Inflammatory macrophage (primary cell): ENCODE results near the gene CUX1.

Source experiments
- DNase-seq, 2 donors: peaks; one replicate each; pipeline ENCODE4 v3.0.0-alpha.2; 2020 to 2022

Gene CUX1

DNA sequence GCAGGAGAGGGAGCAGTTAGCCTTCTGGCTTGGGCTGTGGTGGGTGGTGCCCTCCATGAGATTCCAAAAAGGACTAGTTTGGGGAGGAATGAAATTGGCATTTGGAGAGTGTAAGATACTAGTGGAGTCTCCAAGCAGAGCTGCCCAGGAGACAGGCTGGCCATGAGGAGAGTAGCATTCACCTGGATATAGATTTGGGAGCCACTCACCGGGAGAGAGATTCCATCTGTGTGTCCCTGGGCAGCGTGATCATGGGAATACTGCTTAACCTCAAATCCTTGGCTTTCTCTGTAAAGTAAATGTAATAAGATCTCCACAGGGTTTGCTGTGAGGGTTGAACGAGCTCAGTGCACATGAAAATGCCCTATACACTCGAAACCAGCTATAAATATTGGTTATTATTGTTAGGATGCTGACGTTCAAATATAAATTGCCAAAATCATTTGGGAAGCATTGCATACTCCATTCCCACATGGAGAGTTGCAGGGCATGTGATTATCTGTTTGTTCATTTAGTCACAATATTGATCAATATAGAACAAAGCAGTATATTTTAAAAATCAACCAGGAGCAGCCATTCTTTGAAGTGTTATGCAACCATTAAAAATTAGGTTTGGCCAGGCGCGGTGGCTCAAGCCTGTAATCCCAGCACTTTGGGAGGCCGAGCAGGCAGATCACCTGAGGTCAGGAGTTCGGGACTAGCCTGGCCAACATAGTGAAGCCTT, 143.7 kb downstream of the CUX1 start:
- DNase-seq = no peak

- DNase-seq = no peak
Measured at GRCh38 chr7:101961811-101962210, 144.4 kb downstream of the CUX1 start.

GRCh38 chr7:101963693-101964092, 146.3 kb downstream of the CUX1 start:
- DNase-seq = no peak

GRCh38 chr7:101964680-101965452, 147.4 kb downstream of the CUX1 start:
- DNase-seq = no peak

DNA sequence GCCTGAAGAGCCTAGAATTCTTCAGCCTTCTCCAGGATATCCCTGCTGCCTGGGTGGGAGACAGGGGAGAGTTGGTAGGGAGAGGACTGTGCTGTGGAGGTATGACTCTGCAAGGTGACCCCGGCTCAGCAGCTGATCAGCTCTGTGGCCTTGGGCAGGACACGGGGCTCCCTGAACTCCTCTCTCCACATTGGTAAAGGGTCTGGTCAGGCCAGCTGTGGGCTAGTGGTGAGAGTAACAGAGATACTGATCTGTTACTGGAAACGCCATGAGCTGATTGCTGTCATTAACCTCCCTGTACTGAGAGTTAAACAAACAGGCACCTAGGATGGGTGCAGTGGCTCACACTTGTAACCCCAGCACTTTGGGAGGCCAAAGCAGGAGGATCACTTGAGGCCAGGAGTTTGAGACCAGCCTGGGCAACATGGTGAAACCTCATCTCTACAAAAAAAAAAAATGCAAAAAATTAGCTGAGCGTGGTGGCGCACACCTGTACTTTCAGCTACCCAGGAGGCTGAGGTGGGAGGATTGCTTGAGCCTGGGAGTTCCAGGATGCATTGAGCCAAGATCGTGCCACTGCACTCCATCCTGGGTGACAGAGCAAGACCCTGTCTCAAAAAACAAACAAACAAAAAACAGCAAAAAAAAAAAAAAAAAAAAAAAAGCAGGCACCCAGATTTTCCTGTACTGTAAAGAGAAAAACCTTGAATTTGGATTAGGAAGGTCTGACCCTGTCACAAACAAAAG, 151.5 kb downstream of the CUX1 start:
- DNase-seq = no peak

- DNase-seq = no peak
Measured at GRCh38 chr7:101969997-101970585, 152.7 kb downstream of the CUX1 start.

GRCh38 chr7:101970801-101971200, 153.4 kb downstream of the CUX1 start:
- no peak for DNase-seq

- DNase-seq = no peak
Measured at GRCh38 chr7:101971457-101971856, 154.0 kb downstream of the CUX1 start.

GRCh38 chr7:101972627-101973026, 155.2 kb downstream of the CUX1 start:
- DNase-seq = no peak

- no peak for DNase-seq
Measured at GRCh38 chr7:101973130-101973529, 155.7 kb downstream of the CUX1 start.

- no peak for DNase-seq
Measured at GRCh38 chr7:101974393-101974792, 157.0 kb downstream of the CUX1 start.

DNA sequence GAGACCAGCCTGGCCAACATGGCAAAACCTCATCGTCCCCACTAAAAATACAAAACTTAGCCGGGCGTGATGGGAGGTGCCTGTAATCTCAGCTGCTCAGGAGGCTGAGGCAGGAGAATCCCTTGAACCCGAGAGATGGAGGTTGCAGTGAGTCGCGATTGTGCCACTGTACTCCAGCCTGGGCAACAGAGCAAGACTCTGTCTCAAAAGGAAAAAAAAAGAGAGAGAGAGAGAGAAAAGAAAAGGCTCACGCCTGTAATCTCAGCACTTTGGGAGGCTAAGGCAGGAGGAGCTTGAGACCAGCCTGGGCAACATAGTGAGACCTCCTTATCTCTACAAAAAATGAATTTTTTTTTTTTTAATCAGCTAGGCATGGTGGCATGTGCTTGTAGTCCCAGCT, 157.6 kb downstream of the CUX1 start:
- DNase-seq = no peak

DNA sequence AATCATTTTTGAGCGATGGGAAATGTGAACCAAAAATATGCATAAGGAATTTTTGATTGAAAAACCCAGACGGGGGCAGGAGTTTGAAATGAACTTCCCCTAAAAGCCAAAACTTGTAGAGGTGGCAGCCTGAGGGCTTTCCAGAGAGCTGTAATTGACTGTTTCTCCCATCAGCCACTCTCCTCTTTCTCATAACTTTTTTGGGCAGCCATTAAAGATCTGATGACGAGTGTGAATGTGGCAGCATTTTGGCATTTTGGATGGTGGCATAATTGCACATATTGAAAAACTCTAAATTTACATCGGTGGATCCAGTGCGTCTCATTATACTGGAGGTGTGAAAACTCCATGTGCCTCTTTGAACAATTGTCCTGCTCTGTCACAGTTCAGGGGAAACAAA, 159.0 kb downstream of the CUX1 start:
- no peak for DNase-seq

- no peak for DNase-seq
Measured at GRCh38 chr7:101977249-101977648, 159.8 kb downstream of the CUX1 start.

GRCh38 chr7:101978683-101979082, 161.3 kb downstream of the CUX1 start:
- DNase-seq = no peak

DNA sequence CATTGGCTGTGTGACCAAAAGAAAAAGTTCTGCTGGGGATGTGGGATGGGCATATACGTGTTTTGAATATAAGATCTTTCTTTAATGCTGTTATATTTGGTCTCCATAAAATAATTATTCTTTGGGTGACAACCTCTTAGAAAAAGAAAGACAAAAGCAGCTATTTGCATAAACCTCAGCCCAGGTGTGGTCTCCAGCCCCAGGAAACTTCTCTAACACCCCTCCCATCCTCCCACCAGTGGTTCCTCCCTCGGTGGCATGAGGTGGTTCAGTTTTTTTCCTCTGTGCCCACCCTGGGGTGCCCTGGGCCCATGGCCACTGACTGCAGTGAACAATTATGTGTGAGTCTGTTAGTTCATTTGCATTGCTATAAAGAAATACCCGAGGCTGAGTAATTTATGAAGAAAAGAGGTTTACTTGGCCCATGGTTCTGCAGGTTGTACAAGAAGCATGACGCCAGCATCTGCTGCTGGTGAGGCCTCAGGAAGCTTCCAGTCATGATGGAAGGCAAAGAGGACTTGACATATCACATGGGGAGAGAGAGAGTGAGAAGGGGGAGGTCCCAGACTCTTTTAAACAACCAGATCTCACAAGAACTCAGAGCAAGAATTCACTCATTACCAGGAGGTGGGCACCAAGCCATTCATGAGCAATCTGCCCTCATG, 165.9 kb downstream of the CUX1 start:
- DNase-seq = no peak

GRCh38 chr7:101984133-101984879, 166.9 kb downstream of the CUX1 start:
- no peak for DNase-seq

DNA sequence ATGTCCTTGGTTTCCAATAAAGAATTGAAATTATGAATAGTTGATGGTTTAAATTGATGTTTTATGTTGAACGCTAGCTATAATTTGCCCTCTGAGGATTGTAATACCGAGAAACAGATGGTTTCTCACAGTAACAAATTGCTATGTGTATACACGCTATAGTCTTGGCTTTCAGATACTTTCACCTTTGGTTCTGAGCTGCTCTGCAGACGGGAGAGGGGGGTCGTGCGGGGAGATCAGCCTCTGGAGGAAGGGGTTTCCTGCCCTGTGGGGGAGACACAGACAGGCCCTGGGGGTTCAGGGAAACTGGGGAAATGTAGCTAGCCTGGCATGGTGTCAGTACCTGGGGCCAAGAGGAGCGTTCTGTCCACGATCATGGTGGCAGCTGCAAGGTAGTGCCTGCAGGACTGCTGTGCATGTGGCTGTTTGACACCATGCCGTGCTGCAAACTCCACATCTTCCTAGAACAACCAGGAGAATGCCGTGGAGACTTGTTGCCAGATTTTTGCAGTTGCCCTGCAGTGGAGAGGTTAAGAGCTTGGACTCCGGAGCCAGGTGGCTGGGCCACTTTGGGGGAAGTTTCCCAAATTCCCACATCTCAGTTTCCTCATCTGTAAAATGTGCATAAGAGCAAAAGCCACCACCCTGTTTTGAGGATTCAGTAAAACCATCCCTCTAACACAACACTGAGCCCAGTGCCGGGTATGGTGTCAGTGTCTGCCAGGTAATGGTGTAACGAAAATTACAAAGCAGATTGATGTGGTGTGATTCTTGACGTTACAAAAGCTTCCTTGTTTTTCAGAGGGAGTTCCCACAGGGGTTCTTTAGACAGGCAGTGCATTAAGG, 167.9 kb downstream of the CUX1 start:
- DNase-seq = no peak

DNA sequence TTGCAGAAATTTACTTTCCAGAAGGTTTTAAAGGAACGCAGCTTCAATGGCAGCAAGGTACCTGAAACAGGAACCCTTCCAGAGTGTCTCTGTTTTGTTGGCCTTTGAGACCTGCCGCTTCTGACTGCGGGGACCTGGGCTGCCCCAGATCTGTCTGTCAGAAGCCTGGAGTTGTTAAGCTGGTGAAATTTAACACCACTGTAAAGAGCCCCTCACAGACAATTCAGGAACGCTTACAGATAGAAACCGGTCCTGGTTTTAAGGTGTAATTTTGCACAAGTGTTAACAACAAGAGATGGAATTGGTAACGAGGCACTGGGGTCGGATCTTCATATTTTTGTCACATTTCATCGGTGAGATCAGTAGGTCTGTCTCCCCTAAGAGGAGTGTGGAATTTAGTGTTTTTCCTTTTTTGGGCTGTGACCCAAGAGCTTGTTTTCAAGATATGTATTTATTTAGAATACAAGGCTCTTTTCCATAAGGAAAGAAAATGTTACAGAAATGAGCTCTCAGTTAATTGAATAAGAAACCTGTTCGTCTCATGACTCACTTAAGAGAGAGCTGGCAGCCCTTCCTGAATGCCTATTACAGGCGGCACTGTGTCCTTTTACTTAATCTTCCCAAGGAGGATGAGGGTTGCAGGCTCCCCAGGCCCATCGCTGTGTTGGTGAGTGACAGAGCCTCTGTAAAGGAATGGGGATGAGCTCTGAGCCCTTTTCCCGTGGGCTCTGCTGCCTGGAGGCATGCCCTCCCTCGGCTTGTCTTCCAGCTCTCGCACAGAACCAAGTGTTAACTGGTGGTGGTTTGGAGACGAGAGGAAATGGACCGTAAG, 168.7 kb downstream of the CUX1 start:
- no peak for DNase-seq

DNA sequence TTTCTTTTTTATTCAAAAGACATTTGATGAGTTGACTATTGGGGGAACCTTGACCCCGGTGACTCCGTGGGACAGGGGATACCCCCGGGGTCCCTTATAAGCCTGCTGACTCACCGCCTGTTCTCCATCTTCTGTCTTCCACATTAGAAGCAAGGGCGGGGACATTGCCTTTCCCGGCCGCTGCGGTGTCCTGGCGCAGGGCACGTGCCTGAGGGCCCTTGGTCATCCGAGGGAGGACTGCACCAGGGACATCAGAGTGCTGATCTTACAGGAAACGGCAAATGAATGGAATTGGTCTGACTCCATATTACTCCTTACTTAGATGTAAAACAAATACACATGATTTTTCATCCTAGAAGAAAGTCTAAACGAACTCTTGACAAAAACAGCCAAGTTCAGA, 170.1 kb downstream of the CUX1 start:
- no peak for DNase-seq
